DMS79 (cell line): ENCODE measurements around the gene AGR3.
A peak's percentile ranks its signal among the peaks of the same experiment; 100 is the strongest.

Experiments used
- DNase-seq: peaks from one replicate; lab custom pipeline; 2025; lab: John Stamatoyannopoulos, UW

AGR3 gene

DNA sequence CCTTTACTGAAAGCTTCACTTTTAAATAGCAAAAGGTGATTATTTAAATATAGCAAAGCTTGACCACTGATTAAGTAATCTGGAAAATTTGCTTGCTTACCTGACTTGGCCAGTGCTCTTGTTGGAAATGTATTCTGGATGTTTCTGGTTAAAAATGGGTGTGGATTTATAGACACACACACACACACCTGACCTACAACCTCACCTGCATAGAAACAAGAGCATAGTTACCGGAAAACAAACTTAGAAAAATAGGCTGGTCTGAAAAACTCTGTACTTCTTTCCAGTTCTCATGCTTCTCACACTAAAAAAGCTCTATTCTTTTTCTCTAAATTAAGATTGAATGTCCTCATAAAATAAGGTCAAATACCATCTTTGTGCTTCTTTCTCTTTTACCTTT, at the start of gene AGR3:
Gene AGR3, minus strand, starts transcription at position 140 of the 400 bp plus-strand sequence. CDS start 3,365 bp downstream, outside the sequence.
- DNase-seq = no peak

DNA sequence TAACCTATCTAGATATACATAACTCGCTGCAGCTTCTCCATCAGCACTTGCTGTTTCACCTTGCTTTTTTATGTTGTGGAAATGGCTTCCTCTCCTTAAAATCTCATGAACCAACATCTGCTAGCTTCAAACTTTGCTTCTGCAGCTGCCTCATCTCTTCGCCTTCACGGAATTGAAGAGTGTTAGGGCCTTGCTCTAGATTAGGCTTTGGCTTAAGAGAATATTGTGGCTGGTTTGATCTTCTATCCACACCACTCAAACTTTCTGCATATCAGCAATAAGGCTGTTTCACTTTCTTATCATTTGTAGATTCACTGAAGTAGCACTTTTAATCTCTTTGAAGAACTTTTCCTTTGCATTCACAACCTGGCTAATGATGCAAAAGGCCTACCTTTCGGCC, 49.2 kb upstream of the AGR3 start:
- no peak for DNase-seq

DNA sequence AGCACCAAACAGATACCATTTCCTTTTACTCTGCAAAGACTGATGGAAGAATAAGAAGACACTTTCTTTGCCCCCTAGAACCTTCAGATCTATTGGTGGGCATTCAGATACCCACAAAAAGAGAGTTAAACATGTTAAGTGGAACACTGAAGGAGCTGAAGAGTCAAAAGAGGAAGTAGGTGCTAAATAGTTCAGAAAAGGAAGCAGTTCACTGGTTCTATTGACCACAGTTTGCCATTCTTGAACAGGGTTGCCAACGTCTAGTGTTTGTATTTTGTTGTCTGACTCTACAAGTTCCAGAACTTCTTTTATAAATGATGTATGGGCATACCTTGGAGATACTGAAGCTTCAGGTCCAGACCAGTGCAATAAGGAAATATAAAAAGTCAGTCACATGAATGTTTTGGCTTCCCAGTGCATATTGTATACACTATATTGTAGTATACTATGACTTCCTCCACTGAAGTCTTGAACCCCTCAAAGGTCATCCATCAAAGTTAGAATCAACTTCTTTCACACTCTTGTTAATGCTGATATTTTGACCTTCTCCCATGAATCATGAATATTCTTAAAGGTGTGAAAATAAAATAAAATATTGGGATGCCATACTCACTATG, 47.5 kb upstream of the AGR3 start:
- no peak for DNase-seq

DNA sequence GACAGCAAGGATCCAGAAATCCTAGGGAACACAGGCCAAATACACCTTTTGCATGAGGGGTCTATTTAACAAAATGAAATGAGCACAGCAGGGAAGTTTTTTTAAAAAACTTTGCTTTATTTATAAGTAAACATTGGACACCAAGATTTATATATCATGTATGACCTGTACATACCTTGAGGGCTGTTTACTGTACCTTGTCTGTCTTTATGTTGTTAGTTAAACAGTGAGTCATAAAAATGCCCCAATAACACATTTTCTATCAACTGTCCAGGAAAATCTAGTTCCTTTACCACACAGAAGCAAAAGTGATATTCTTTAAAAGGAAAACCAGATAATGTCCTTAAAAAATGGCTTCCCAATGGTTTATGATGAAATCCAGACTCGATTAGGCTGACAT, 45.1 kb upstream of the AGR3 start:
- no peak for DNase-seq

DNA sequence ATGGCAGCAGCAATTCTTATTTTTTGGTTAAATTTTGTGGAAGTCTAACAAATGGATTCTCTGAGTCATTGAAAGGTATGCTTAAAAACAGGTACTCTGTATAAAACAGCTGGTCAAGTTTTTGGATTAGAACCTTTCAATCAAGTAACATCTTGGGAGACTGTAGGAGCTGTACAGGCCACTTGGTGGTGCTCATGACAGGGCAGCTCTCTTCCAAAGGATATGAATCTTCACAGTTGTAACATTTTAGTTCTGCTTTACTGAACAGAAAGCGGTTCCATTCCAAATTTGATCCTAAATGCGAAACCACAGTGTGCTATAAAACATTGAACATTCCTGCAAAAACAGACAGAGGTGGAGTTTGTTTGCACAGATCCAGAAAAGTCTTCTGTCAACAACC, 44.5 kb upstream of the AGR3 start:
- no peak for DNase-seq

DNA sequence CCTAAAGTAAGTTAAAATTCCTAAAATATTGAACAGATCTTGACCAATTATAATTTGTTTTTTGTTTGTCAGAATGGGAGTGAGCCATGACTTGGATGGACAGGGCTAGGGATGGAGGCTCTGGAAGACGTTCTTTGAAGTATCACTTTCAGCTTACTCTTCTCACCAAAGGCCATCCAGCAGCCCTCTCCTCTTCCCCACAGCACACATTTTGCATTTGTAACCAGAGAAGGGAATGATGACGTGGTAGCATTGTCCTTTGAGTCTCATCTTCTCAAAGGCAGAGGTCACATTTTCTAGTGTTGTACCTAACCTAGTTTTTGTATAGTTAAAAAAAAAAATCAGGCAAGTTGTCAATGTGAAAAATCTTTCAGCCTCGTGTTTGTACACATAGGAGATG, 43.8 kb upstream of the AGR3 start:
- DNase-seq = no peak

DNA sequence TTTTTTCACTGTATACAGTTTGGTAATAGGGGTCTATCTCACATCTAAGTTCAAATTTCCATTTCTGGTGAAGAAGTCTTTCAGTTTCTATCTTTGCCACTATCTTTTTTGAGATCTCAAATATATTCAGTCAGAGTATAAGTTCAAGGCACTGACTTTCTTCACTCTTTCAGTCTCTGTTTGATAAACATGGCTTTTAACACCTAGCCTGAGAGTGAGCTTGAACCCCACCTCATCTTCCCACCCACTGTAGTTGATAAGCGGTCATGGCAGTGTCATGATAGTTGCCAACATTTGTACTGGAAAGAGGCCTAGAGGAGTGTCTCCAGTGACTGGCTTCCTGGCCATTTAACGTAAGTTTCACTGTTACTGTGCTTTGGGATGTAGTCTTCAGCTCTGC, 41.2 kb upstream of the AGR3 start:
- no peak for DNase-seq

DNA sequence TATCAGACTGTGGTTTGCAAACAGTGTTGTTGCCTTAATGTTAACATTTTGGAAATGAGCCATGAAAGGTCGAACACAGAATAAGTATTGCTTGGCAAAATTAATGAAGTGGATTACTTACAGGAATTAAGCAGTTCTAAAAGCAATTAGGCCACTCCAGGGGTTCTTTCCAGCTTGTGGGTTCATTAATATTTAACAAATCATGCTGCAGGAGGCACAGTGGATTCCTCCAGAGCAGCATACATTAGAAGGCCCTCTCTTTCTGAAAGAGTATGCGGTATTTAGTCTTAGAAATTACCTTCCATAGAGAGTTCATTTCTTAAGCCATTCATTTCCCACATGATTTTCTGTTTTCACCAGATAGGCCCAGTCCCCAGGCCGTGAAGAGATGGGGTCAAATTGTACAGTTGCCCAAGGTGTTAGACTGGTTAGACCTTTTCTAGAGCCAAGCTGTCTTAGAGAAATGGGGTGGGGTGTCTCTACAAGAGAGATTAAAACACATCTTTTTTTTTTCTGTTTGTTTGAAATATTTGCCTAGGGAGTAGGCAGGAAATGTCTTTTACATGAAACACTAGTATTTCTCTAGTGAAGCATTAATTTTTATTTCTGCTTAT, 40.0 kb upstream of the AGR3 start:
- peak; percentile 70 for DNase-seq

DNA sequence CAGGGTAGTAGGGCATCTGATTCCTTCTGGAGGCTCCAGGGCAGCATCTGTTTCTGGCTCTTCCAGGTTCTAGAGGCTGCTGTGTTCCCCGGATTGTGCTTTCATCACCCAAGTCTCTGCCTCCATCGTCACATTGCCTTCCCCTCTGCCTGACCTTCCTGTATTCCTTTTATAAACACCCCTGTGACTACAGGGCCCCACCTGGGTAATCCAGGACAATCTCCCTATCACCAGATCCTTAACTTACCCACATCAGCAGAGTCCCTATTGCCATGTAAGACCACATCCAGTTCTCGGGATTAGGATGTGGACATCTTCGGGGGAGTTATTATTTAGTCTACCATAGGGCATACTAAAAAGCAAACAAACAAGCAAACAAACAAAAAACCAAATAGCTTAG, 39.4 kb upstream of the AGR3 start:
- DNase-seq = no peak

DNA sequence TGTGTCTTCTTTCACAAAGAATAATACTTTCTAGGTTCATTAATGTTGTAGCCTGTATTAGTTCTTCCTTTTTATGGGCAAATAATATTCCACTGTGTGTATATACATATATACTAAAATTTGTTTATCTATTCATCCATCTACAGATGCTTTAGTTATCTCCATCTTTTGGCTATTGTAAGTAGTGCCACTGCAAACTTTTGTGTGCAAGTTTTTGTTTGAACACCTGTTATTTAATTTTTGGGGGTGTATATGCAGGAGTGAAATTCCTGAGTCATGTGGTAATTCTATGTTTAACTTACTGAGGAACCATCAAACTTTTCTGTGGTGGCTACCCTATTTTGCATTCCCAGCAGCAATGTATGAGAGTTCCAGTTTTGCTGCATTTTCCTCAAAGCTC, 37.7 kb upstream of the AGR3 start:
- DNase-seq = no peak

DNA sequence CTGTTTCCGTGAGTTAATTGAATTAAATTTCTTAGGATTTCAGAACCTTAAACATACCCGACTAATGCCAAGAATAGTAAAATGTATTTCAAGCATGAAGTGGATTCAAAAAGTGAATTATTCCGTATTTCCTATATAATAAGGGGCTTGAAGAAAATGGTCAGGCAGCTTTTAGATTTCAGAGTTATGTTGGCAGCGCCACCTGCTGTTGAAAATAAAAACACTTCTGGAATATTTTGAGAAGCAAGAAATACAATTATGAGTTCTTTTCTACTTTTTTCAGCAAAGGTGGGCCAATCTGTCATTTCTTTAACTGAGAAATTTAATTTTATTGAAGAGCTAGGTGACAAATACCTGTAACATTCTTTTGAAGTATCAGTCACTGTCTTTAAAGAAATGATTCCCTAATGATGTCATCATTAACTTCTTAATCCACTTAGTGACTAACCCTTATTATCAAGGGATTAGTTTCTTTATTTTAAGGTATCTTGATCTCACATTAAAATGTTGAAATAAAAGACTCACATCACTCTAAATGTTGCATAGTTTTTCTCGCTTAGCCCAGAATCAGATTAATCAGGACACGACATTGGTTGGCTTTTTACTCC, 36.6 kb upstream of the AGR3 start:
- no peak for DNase-seq

DNA sequence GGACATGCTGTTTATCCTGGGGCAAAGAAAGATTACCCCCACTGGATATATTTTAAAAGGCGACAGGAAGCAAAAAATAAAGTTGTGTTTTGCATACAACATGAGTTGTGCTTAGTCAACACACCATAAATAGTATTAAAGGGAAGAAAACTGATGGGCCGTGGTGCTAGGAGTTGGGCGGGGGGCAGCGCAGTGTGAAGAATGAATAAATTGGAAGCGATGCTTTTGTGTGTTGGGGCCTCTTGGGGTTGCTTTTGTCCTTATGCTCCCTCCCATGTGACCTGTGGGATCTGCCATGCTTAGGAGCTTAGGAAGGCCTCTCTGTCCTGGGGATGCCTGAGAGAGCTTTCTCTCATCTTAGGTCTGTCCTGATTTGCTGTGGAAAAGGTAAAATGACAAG, 35.0 kb upstream of the AGR3 start:
- DNase-seq = no peak

DNA sequence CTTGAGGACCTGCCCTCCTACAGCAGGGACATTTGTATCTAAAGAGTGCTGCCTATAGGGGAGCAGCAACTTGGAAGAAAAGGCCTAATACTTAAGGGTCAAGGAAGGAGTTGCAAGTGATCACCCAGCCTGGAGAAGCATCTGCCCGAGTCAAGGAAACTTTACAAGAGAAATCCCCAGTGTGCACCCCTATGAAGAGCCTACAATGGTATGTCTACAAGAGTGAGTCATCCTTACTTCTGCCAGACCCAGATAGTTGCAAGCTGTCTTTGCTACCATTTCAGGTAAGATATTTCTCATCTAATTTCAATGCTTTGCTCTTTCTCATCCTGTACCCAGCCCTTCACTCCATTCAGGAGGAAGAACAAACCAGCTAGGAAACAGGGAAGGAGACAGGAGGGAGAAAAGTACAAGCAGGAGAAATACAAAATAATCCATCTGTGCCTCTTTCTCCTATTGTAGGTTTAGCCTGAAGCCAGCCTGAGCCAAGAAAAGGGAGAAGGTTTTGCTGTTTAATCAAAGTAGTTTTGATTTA, 34.4 kb upstream of the AGR3 start:
- no peak for DNase-seq

DNA sequence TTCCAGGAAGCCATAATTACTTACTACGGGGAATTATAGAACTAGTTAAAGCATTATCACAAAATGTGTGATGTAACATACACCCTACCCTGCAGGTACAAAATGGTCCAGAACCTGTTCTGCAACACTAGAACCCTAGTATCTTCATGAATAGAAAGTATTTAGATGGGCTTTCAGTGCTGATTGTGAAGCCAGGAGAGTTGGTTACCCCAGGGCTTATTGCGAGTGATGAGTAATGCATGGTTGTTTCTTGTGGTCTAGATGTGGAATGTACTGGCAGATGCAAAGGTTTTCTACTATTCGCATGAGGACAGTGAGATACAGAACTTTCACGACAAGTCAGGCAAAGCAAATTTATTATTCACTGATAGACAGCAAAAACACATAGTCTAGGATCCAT, 33.6 kb upstream of the AGR3 start:
- no peak for DNase-seq

DNA sequence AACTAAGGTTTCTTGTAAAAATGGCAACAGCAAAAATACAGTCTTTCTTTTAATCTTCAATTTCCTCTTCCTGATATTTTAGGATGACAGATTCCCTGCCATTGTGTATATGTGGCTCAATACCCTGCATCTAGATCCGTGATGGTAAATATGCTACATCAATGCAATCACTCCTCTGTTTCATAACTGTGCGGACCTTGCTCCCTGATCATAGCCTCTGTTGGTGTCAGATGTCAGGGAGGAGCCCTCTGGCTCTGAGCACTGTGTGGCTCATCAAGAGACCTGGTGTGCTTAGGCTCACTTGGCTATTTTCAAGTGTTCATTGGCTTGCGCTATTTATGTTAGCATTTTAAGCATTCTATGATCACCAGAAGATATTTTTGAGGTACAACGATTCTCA, 33.0 kb upstream of the AGR3 start:
- DNase-seq = no peak

DNA sequence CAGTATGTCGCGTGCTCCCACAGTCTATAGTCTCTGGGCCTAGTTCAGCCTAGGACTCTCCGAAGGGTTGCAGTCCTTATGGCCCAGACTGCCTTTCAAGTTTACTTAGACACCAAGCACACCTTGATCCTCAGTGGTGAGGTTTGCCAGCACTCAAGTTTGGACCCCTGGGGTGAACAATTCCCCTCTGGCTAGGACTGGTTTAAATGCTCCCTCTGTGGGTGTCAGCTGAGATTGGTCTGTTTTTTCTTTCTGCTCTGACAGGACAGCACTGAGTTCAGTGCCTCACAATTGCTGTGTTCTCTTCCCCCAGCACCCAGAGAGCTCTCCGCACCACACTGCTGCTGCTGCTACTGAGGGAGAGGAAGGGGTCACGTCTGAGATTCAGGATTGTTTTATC, 31.9 kb upstream of the AGR3 start:
- DNase-seq = no peak

DNA sequence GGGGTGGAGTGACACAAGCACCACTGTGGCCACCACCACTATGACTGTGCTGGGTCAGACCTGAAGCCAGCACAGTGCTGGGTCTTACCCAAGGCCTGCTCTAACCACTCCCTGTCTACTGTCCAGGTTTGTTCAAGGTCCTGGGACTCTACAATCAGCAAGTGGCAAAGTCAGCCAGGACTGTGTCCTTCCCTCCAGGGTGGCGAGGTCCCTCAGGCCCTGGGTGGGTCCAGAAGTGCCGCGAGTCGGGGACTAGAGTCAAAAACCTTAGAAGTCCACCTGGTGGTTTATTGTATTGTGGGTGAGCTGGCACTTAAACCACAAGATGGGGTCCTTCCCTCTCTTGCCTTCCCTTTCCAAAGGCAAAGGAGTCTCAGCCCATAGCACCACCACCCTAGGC, 30.8 kb upstream of the AGR3 start:
- no peak for DNase-seq

DNA sequence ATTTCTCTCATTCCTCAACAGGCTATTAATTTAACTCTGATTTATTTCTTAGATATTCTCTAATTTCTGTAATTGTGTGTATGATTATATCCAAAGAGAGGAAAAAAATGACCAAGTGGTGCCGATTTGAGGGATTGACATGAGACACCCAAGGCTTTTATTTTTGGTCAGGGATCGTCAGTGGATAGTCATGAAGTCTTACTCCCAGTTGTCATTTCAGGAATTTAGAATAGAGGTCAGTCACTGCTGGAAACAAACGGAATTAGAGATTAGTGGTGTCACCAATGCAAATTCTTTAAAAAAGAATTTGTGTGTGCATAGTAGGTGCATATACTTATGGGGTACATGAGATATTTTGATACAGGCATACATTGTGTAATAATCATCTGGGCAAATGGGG, 26.8 kb upstream of the AGR3 start:
- DNase-seq = no peak

DNA sequence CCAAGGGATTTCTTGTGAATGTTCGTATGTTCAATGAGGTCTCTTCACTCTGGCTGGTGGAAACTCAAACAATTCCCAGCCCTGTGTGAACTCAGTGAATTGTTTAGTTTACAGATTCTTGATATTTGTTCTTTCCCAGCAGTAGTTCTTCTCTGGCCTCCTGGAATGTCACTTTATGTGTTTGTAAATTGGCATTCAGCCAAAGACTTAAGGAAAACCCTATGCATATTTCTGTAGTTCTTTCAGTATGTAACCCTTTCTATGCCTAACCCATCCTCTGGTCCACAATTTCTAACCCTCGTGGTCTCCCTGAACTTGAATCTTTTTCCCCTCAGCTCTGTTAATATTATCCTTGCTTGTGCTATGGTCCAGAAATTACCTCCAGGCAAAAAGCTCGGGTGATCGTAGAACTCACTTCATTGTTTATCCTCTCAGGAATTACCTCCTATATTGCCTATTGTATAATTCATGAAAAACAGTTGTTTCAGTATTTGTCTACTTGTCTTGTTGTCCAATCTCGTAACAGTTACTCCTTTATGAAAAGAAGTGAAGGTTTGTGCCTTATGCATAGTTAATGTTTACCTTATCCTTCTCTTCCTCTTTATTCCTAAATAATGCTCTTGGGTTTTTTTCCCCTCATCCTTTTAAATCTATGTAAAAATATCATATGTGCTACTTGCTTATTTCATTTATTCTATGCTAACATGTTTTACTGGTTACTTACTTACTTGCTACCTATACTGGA, 23.7 kb upstream of the AGR3 start:
- no peak for DNase-seq

DNA sequence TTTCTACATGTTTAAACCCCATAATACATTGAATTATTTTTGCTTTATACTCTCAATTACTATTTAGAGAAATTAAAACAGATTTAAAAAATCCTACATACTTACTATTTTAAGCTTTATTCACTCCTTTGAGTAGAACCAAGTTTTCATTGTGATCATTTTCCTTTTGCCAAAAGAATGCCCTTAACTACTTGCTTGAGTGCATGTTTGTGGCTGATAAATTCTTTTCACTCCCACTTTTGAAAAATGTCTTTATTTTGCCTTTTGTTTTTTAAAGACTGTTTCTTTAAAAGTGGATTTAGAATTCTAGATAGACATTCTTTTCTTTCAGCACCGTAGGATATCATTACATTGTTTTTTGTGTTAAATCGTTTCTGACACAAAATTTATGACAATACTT, 22.3 kb upstream of the AGR3 start:
- DNase-seq = no peak

DNA sequence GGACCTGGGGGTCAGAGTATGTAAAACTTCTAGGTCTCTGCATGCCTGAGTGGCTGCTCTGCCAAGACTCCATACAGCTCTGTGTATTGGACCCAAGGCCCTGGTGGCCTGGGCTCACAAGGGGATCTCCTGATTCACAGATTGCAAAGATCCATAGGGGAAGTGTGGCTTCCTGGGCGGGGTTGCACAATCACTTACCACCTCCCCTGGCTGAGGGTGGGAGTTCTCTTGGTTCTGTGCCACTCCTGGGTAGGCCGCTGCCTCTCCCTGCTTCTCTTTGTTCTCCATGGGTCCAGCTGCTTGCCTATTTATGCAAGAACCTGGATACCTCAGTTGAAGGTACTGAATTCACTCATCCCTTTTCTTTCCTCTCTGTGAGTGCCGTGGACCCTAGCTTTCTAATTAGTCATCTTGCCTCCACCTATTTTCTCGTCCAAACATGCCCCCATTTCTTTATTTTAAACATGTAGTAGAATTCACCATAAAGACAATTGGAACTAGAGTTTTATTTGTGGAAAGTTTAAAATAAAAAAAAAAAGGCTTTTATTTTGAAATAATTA, 18.5 kb upstream of the AGR3 start:
- no peak for DNase-seq

DNA sequence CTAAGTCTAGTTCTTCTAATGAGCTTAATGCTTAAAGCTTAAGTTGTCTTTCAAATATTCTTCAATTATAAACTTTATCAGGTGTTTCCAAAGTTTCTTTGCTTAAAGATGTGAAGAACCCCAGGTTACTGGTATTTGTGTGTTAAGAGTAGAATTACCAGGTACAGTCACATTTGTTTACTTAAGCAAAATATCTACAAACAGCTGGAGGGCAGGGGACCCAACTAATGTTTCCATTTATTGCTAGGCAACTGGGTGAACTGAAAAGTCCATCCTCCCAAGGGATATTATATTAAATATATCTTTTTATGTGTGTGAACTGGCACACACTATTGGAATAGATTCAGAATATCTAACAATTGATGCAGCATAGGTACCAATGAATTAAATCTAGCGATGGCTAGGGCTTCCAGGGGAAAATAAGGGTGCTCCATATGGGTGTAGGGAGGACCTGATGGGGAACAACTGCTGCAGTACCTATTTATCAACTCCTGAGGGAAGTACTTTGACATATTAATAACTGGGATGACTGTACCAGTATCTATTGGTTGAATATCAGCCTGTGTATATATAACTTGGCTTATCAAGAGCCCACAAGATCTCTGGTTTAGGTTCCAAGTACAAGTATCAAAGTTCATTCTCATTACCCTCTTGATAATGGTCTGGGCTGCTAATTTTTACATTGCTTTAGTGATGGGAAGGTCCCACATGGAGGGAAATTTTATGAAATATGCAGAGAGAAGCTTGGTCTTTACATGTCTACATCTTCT, 10.3 kb upstream of the AGR3 start:
- no peak for DNase-seq
